ENCODE measurements around the gene SBF1. TPM values are rescaled to one million over a fixed set of nuclear protein-coding genes. Genes with fewer than 3 reads are reported as not detected.
"Not testable (repeated sequence)": the region's sequence is repeated elsewhere in the genome, so short reads cannot be mapped to it uniquely, and the experiment has no call there.

Gene SBF1
- total RNA-seq, 1 donor from 2014 or later: 55.8 TPM

GRCh38 chr22:50522208-50522805 lies 47.5 kb upstream of the SBF1 start:
- Histone ChIP-seq H3K4me3 (no peak overlapping the region), H3K27me3 (ENCODE audit: low read depth) (no peaks in the 10 kb centered on the region), H3K9me3 (replicated peaks) (no peaks in the 10 kb centered on the region), H3K4me1 (peaks cover 38% of the 10 kb centered on the region), H3K27ac (replicated peaks) (no peak overlapping the region), H3K36me3 (peaks cover 67% of the 10 kb centered on the region)
- TF ChIP-seq, protein P1, sequence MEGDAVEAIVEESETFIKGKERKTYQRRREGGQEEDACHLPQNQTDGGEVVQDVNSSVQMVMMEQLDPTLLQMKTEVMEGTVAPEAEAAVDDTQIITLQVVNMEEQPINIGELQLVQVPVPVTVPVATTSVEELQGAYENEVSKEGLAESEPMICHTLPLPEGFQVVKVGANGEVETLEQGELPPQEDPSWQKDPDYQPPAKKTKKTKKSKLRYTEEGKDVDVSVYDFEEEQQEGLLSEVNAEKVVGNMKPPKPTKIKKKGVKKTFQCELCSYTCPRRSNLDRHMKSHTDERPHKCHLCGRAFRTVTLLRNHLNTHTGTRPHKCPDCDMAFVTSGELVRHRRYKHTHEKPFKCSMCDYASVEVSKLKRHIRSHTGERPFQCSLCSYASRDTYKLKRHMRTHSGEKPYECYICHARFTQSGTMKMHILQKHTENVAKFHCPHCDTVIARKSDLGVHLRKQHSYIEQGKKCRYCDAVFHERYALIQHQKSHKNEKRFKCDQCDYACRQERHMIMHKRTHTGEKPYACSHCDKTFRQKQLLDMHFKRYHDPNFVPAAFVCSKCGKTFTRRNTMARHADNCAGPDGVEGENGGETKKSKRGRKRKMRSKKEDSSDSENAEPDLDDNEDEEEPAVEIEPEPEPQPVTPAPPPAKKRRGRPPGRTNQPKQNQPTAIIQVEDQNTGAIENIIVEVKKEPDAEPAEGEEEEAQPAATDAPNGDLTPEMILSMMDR (IDR thresholded peaks at IDR 0.05; ENCODE audit: borderline replicate concordance): no peak
- intact Hi-C loops (cut with micrococcal nuclease): no loop called here
- no peak for DNase-seq

- peaks cover 72% of the 10 kb centered on the region for H3K36me3 ChIP-seq
- H3K4me1 ChIP-seq: peaks cover 32% of the 10 kb centered on the region
- H3K27me3 ChIP-seq (ENCODE audit: low read depth): no peaks in the 10 kb centered on the region
- TF ChIP-seq, protein P1 (IDR thresholded peaks at IDR 0.05; ENCODE audit: borderline replicate concordance): no peak
- no peak overlapping the region for H3K4me3 ChIP-seq
- no peaks in the 10 kb centered on the region for H3K9me3 ChIP-seq (replicated peaks)
- no peak for DNase-seq
- intact Hi-C loops (cut with micrococcal nuclease): no loop called here
- no peak overlapping the region for H3K27ac ChIP-seq (replicated peaks)
Observed at GRCh38 chr22:50521710-50522109, 46.9 kb upstream of the SBF1 start.

DNA sequence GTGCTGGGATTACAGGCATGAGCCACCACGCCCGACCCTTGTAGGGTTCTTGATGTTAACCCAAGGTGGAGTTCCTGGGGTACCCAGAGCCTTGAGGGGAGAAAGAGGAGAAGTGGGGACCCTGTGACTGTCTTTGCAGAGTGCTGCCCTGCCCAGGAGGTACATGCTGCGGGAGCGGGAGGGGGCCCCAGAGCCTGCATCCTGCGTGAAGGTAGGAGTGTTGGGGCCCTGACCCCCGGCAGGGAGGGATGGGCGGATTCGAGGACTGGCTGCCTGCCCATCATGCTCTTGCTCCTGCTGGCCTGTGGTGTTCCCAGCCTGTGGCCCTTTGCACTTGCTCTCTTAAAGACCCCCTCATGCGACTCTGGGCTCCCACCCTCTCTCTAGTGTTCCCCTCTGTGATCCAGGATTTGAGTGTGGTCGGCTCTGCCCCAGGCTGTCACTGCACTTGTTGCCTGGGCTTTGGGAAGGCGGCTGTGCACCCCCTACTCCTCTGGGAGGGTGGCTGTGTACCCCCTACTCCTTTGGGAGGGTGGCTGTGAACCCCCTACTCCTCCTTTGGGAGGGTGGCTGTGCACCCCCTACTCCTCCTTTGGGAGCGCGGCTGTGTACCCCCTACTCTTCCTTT lies 46.1 kb upstream of the SBF1 start:
- H3K27ac ChIP-seq (replicated peaks): no peak overlapping the region
- H3K4me3 ChIP-seq: no peak overlapping the region
- intact Hi-C loops (cut with micrococcal nuclease): no loop called here
- TF ChIP-seq, protein P1 (IDR thresholded peaks at IDR 0.05; ENCODE audit: borderline replicate concordance): no peak
- H3K27me3 ChIP-seq (ENCODE audit: low read depth): no peaks in the 10 kb centered on the region
- H3K36me3 ChIP-seq: peaks cover 77% of the 10 kb centered on the region
- H3K4me1 ChIP-seq: peaks cover 24% of the 10 kb centered on the region
- DNase-seq: no peak
- no peaks in the 10 kb centered on the region for H3K9me3 ChIP-seq (replicated peaks)

DNA sequence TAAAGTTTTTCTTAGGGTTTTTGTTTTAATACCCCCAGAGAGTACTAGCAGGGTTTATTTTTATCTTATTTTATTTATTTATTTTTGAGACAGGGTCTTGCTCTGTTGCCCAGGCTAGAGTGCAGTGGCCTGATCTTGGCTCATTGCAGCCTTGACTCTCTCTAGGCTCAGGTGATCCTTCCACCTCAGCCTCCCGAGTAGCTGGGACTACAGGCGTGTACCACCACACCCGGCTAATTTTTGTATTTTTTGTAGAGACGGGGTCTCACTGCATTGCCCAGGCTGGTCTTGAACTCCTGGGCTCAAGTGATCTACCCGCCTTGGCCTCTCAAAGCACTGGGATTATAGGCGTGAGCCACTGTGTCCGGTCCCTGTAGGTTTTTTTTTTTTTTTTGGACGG lies 45.3 kb upstream of the SBF1 start:
- intact Hi-C loops (cut with micrococcal nuclease); H3K27ac ChIP-seq (replicated peaks); DNase-seq; H3K4me3 ChIP-seq; H3K9me3 ChIP-seq (replicated peaks); H3K27me3 ChIP-seq (ENCODE audit: low read depth): not testable (repeated sequence)
- peaks cover 77% of the 10 kb centered on the region for H3K36me3 ChIP-seq
- peaks cover 19% of the 10 kb centered on the region for H3K4me1 ChIP-seq

- Histone ChIP-seq H3K9me3 (replicated peaks) (no peaks in the 10 kb centered on the region), H3K27me3 (ENCODE audit: low read depth) (no peaks in the 10 kb centered on the region), H3K4me3 (no peak overlapping the region), H3K36me3 (peaks cover 77% of the 10 kb centered on the region), H3K4me1 (peaks cover 9% of the 10 kb centered on the region), H3K27ac (replicated peaks) (no peak overlapping the region)
- intact Hi-C loops (cut with micrococcal nuclease): no loop called here
- DNase-seq: no peak
- TF ChIP-seq, protein P1 (IDR thresholded peaks at IDR 0.05; ENCODE audit: borderline replicate concordance): no peak
Observed at GRCh38 chr22:50519151-50519550, 44.3 kb upstream of the SBF1 start.

DNA sequence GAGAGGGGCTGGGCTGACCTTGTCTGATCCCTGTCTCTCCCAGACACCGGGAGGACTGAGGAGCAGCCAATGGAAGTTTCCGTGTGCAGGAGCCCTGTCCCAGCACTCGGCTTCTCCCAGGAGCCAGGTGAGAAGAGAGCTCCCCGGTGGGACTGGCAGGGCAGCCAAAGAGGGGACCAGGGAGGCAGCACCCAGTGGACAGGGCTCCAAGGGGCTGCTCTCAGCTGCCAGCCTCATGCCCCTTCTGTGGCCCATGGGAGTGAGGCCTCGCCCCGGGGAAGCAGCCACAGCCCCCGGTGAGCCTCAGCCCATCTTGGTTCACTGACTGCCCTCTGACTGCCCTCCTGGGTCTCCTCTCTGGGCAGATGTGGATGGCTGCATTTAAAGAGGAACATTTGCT lies 43.8 kb upstream of the SBF1 start:
- H3K27ac ChIP-seq (replicated peaks): no peak overlapping the region
- H3K36me3 ChIP-seq: peaks cover 72% of the 10 kb centered on the region
- TF ChIP-seq, protein P1 (IDR thresholded peaks at IDR 0.05; ENCODE audit: borderline replicate concordance): no peak
- peaks cover 3% of the 10 kb centered on the region for H3K4me1 ChIP-seq
- H3K4me3 ChIP-seq: no peak overlapping the region
- intact Hi-C loops (cut with micrococcal nuclease): no loop called here
- DNase-seq: no peak
- no peaks in the 10 kb centered on the region for H3K9me3 ChIP-seq (replicated peaks)
- H3K27me3 ChIP-seq (ENCODE audit: low read depth): no peaks in the 10 kb centered on the region
